Measurements from ENCODE around the gene EOLA2. TPM values are rescaled to one million over a fixed set of nuclear protein-coding genes. Genes with fewer than 3 reads are reported as not detected.
"Not testable (repeated sequence)": the region's sequence is repeated elsewhere in the genome, so short reads cannot be mapped to it uniquely, and the experiment has no call there.

EOLA2 gene
- total RNA-seq, 2 experiments from 2014 or later: 40.8 to 41.5 TPM

- H3K27me3 Mint-ChIP-seq; H3K4me3 Mint-ChIP-seq; H3K27ac Mint-ChIP-seq; H3K36me3 Mint-ChIP-seq; H3K9me3 Mint-ChIP-seq; DNase-seq; ATAC-seq (ENCODE audit: low read depth); H3K4me1 Mint-ChIP-seq; POLR2A ChIA-PET: not testable (repeated sequence)
Measured at GRCh38 chrX:149927964-149928258, 10.4 kb downstream of the EOLA2 start.

- ATAC-seq (ENCODE audit: low read depth): not testable (repeated sequence)
Measured at GRCh38 chrX:149927245-149927963, 10.9 kb downstream of the EOLA2 start.

DNA sequence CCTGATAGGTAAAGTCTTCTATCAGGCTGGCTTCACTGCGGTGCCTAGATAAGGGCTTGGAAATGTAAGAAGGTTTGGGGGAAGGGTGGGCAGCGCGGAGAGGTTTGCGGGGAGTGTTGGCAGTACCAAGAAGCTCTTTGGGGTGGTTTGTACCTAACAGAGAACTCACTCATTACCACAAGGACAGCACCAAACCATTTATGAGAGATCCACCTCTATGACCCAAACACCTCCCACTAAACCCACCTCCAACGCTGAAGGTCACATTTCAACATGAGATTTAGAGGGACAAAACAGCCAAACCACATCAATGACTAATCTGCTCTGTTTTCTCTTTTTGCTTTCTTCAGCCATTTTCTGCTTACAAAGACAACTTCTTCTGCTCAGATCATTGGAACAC, 13.9 kb downstream of the EOLA2 start:
- ATAC-seq (ENCODE audit: low read depth): not testable (repeated sequence)

More at GRCh38 chrX:149927245-149927963, 10.9 kb downstream of the EOLA2 start:
- H3K36me3 Mint-ChIP-seq, H3K9me3 Mint-ChIP-seq, DNase-seq, H3K27me3 Mint-ChIP-seq, H3K27ac Mint-ChIP-seq, POLR2A ChIA-PET, H3K4me3 Mint-ChIP-seq, H3K4me1 Mint-ChIP-seq: not testable (repeated sequence)

DNA sequence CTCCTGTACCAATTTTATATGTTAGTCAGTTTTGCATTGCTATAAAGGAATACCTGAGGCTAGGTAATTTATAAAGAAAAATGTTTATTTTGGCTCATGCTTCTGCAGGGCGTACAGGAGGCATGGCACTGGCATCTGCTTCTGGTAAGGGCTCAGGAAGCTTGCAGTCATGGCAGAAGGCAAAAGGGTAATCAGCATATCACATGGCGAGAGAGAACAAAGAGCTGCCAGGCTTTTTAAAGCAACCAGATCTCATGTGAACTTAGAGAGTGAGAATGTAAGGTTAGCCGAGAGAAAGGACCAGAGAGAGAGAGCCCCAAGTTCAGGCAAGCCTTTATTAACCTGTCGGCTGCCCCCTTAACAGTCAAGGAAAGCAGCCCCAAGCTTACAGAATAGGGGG, 14.5 kb downstream of the EOLA2 start:
- ATAC-seq (ENCODE audit: low read depth); POLR2A ChIA-PET: not testable (repeated sequence)

More for the DNA sequence above, 13.9 kb downstream of the EOLA2 start:
- H3K4me3 Mint-ChIP-seq, POLR2A ChIA-PET, DNase-seq, H3K36me3 Mint-ChIP-seq, H3K27me3 Mint-ChIP-seq, H3K4me1 Mint-ChIP-seq, H3K27ac Mint-ChIP-seq, H3K9me3 Mint-ChIP-seq: not testable (repeated sequence)

DNA sequence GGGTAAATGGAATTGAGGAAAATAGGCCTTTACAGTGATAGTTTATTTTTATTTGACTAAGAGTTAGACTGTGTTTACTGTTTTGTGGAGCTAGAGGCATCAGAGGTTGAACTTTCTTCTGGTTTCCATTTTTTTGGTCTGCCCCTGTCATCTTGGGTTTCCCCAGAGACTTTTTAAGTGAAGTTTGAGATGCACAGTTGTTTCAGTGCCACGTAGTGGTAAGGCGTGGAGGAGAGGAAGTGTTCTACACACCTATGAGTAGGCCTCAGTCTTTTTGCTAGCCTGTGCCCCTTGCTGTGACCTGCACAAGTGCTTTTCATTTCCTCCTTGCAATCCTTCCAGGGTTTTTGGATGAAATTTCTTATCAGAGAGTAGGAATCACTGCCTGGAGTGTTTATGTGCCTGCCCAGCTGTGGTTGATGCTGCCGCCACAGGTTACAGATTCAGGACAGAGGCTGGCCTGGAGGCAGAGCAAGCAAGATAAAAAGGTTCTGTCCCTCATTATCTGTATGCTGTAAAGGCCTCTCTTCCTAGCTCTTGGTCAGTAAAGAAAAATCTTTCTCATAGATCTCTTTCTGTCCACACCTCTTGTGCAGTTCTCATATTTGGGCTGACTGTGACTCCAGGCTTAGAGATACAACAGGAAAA, 21.4 kb downstream of the EOLA2 start:
- Mint-ChIP-seq H3K4me1 (no peaks in the 10 kb centered on the region), H3K27ac (peak overlapping the region; percentile 58), H3K9me3 (peaks cover 6% of the 10 kb centered on the region), H3K36me3 (peaks cover 4% of the 10 kb centered on the region), H3K27me3 (no peaks in the 10 kb centered on the region), H3K4me3 (no peak overlapping the region)
- POLR2A ChIA-PET: interaction anchor here (1.0 kb wide), 1 partner anchor 22 kb away, joined by 4 read pairs; the partner anchor contains the start of gene EOLA2
- DNase-seq: no peak
- ATAC-seq (ENCODE audit: low read depth): peak; percentile 66

More for the DNA sequence above, 14.5 kb downstream of the EOLA2 start:
- not testable (repeated sequence) for H3K27ac Mint-ChIP-seq, H3K4me1 Mint-ChIP-seq, H3K36me3 Mint-ChIP-seq, H3K9me3 Mint-ChIP-seq, DNase-seq, H3K27me3 Mint-ChIP-seq, H3K4me3 Mint-ChIP-seq

DNA sequence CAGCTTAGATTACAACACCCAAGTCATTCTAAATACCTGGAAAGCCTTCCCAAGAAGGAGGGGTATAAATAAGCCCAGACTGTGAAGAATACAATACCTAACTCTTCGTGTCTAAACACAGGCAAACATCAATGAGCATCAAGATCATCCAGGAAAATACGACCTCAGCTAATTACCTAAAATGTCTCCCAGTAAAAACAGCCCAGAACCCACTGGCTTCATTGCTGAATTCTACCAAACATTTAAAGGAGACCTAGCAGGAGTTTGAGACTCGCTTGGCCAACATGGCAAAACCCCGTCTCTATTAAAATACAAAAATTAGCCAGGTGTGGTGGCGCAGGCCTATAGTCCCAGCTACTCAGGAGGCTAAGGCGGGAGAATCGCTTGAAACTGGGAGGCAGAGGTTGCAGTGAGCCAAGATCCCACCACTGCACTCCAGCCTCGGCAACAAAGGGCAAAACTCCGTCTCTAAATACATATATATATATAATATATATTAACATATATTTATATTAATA, 28.1 kb downstream of the EOLA2 start:
- Mint-ChIP-seq H3K4me3 (no peak overlapping the region), H3K27ac (no peak overlapping the region), H3K9me3 (peaks cover 6% of the 10 kb centered on the region), H3K36me3 (peaks cover 4% of the 10 kb centered on the region), H3K4me1 (no peaks in the 10 kb centered on the region), H3K27me3 (no peaks in the 10 kb centered on the region)
- POLR2A ChIA-PET: no interaction called here
- ATAC-seq (ENCODE audit: low read depth) (no peak), DNase-seq (no peak)

- peak; percentile 84 for ATAC-seq (ENCODE audit: low read depth)
- POLR2A ChIA-PET: no interaction called here
- peaks cover 4% of the 10 kb centered on the region for H3K36me3 Mint-ChIP-seq
Measured at GRCh38 chrX:149909324-149910177, 28.7 kb downstream of the EOLA2 start.

DNA sequence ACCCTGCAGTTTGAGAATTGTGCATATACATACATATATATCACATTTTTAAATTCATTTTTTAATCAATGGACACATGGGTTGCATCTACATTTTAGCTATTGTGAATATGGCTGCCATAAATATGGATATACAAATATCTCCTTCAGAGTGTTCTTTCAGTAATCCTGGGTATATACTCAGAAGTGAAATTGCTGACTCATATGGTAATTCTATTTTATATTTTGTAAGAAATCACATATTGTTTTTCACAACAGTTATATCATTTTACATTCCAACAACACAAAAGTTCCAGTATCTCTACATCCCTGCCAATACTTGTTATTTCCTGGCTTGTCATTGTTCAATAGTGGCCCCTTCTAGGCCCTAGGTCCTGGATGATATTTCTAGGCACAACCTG, 29.6 kb downstream of the EOLA2 start:
- no peak for ATAC-seq (ENCODE audit: low read depth)
- no peak for DNase-seq
- no peak overlapping the region for H3K27ac Mint-ChIP-seq
- peaks cover 2% of the 10 kb centered on the region for H3K36me3 Mint-ChIP-seq
- POLR2A ChIA-PET: no interaction called here
- H3K4me1 Mint-ChIP-seq: peaks cover 8% of the 10 kb centered on the region
- peaks cover 3% of the 10 kb centered on the region for H3K9me3 Mint-ChIP-seq
- H3K27me3 Mint-ChIP-seq: no peaks in the 10 kb centered on the region
- no peak overlapping the region for H3K4me3 Mint-ChIP-seq

More at GRCh38 chrX:149909324-149910177, 28.7 kb downstream of the EOLA2 start:
- Mint-ChIP-seq H3K4me1 (peaks cover 3% of the 10 kb centered on the region), H3K9me3 (peaks cover 6% of the 10 kb centered on the region), H3K4me3 (no peak overlapping the region), H3K27me3 (no peaks in the 10 kb centered on the region), H3K27ac (no peak overlapping the region)
- peak; percentile 27 for DNase-seq

DNA sequence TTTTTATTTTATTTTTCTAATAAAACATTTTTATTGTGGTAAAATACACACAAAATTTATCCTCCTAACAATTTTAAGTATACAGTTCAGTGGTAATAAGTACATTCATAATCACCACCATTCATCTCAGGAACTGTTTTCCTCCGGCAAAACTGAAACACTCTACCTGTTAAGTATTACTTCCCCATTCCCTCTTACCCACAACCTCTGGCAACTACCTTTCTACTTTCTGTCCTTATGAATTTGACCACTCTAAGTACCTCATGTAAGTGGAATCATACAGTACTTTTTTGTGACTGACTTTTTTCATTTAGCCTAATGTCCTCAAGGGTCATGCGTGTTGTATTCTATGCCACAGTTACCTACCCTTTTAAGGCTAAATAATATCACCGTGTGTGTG, 30.0 kb downstream of the EOLA2 start:
- Mint-ChIP-seq H3K36me3 (peaks cover 2% of the 10 kb centered on the region), H3K9me3 (peaks cover 3% of the 10 kb centered on the region), H3K4me3 (no peak overlapping the region), H3K27me3 (no peaks in the 10 kb centered on the region), H3K4me1 (peaks cover 8% of the 10 kb centered on the region), H3K27ac (peak overlapping the region; percentile 65)
- DNase-seq (no peak), ATAC-seq (ENCODE audit: low read depth) (no peak)
- POLR2A ChIA-PET: no interaction called here

DNA sequence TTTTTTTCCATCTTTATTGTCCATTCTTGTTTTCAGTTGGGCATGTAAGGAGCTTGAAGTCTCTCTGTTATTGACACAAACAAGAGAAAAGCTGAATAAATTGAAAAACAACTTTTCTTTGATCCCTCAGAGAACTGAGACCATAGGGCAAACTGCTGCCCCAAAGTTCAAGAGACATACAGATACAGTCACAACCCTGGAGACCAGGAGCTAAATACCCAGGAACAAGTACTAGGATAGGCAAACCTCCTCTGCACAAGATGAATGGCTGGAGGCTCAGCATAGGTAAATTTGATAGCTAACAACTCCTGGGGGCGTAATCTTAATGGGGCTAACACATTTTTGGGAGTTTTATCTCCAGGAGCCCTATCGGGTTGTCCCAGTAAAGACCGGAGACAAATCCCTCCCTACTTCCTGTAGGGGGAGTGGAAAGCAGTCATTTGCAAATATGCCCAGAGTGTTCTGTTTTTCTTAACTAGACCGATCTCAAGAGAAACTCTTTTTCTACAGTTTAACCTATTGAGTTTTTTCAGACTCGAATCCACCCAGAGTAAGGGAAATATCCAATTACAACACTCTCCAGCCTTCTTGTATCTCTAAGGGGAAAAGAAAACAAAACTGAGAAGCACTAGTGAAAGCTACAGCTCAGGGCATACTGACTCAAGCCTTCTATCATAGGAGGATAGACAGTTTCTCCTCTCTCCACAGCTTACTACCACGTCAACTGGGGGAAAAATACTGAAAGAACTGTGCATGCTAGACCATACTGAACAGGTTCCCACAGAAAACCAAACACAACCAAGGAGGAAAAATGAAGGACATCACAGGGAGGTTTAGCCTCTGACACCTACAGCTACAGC, 34.2 kb downstream of the EOLA2 start:
- Mint-ChIP-seq H3K27ac (peak overlapping the region; percentile 76), H3K4me1 (peaks cover 8% of the 10 kb centered on the region), H3K27me3 (no peaks in the 10 kb centered on the region), H3K9me3 (no peaks in the 10 kb centered on the region), H3K4me3 (peak overlapping the region; percentile 75), H3K36me3 (no peaks in the 10 kb centered on the region)
- ATAC-seq (ENCODE audit: low read depth) (no peak), DNase-seq (no peak)
- POLR2A ChIA-PET: interaction anchor here (0.6 to 0.7 kb wide), 2 partner anchors 74 to 255 kb away, joined by 3 to 4 read pairs; no protein-coding TSS in a partner anchor

DNA sequence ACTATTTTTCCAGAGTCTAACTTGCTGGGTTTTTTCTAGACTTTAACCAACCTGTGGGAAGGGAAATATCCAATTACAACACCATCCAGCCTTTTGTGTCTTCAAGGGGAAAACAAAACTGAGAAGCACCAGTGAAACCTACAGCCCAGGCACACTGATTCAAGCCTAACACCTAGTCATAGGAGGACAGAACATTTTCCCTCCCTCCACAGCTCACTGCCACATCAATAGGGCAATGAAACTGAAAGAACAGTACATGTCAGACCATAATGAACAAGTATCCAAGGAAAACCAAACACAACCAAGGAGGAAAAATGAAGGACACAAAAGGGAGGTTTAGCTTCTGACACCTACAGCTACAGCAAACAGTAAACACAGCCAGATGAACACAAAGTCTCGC, 39.7 kb downstream of the EOLA2 start:
- Mint-ChIP-seq H3K4me3 (no peak overlapping the region), H3K4me1 (no peaks in the 10 kb centered on the region), H3K36me3 (no peaks in the 10 kb centered on the region), H3K27ac (no peak overlapping the region), H3K27me3 (no peaks in the 10 kb centered on the region), H3K9me3 (no peaks in the 10 kb centered on the region)
- DNase-seq (no peak), ATAC-seq (ENCODE audit: low read depth) (no peak)
- POLR2A ChIA-PET: no interaction called here

DNA sequence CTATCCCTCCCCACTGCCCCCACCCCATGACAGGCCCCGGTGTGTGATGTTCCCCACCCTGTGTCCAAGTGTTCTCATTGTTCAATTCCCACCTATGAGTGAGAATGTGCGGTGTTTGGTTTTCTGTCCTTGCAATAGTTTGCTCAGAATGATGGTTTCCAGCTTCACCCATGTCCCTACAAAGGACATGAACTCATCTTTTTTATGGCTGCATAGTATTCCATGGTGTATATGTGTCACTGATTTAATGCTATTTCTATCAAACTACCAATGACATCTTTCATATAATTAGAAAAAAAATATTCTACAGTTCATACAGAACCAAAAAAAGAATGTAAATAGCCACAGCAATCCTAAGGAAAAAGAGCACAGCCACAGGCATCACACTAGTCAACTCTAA, 47.5 kb downstream of the EOLA2 start:
- H3K27me3 Mint-ChIP-seq; H3K4me1 Mint-ChIP-seq; H3K4me3 Mint-ChIP-seq; ATAC-seq (ENCODE audit: low read depth); POLR2A ChIA-PET; DNase-seq; H3K36me3 Mint-ChIP-seq; H3K9me3 Mint-ChIP-seq; H3K27ac Mint-ChIP-seq: not testable (repeated sequence)
